HG03571 (cell line): ENCODE measurements around the gene FGD4.

Source experiments
- ATAC-seq: cut with Tn5 transposase; IDR thresholded peaks from one replicate; pipeline ENCODE4 v1.9.1; 2021; ENCODE audit not compliant: unreplicated experiment

FGD4 gene

DNA sequence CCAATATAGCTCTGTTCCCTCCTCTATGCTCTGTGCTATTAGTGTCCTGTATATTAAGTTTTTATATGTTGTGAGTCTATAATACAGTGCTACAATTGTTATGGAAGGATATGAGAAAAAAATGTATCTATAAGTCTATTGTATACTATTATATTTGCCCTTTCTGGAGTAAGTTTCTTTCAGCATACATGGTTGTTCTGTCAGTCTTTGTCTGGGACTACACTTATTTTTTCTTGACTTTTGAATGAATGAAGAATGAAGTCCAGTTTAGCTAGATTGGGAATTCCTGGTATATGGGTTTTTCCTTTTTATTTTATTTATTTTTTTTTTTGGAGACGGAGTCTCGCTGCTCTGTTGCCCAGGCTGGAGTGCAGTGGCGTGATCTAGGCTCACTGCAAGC lies 203.7 kb downstream of the FGD4 start:
- no peak for ATAC-seq

DNA sequence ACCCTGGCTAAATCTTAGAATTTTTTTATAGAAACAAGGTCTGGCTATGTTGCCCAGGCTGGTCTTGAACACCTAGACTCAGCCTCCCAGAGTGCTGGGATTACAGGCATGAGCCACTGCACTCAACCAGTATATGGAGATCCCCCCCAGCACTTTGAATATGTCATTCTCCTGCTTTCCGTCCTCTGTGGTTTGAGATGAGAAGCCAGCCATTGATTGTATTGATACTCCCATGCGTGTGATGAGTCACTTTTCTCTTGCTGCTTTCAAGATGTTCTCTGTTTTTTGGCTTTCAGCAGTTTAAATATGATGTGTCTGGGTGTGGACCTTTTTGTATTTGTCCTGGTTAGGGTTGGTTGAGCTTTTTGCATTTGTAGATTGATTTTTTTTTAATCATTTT lies 204.5 kb downstream of the FGD4 start:
- ATAC-seq = peak; percentile 91

DNA sequence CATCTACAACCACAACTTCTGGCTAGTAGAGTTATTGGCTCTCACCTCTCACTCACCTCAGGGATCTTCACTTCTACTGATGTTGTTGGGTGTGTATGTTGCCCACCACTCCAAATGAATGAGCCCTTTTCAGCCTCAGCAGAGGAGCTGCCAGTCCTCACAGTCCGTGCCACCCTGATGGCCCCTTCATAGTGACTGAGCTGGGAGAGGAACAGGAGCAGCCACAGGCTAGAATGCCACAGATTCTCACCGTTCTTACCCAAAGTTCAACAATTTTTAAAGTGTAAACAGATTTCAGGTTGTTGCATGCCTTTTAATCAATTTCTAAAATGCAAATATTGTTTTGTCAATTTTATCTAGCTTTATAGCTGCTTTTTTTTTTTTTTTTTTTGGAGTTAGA lies 205.2 kb downstream of the FGD4 start:
- ATAC-seq = no peak

DNA sequence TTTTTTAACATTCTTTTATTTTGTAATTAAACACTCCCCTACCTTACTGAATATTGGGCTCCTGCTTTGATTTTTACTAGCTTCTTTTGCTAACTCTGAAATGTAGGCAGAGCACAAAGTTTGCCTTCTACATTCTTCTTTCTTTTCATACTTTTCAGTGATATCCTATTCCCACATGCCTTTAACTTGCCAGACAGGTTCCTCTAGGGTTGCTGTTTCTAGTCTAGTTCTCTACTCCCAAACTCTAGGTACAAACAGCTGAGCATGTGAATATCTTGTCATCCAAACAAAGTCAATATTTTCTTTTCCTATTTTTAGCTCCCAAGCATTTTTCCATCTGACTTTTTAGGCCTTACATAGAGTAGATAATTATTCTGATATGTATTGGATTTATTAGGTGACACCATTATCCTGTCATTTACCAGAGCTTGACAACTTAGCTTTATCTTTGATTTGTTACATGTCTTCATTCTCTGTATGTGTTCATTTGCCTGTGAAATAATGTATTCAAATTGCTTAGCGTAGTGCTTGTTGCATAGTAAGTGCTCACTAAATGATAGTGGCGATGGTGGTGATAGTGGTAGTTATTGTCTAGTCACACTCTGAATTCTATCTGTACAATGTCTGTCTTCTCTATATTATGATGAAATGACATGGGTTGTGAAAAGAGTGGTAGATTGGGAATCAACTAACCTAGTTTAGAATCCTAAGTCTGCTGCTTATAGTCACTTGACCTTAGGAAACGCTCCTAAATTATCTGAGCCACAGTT lies 206.2 kb downstream of the FGD4 start:
- no peak for ATAC-seq

DNA sequence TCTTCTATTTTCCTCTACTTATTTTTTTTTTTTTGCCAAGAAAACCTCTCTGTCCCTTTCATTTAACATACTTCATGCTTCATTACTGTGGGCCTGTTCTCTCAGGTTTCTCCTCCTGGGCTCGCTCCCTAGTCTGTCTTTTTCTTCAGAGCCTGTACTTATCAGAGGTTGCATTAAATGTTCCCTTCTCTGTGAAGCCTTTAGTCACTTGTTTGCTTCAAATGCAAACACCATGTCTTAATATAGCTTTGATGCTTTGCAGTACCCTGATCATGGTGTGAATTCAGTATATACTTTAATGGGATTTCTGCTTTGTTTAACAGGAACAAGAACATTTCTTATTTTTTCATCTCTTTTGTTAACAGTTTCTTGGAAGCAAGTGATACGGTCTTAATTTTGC lies 207.1 kb downstream of the FGD4 start:
- no peak for ATAC-seq

DNA sequence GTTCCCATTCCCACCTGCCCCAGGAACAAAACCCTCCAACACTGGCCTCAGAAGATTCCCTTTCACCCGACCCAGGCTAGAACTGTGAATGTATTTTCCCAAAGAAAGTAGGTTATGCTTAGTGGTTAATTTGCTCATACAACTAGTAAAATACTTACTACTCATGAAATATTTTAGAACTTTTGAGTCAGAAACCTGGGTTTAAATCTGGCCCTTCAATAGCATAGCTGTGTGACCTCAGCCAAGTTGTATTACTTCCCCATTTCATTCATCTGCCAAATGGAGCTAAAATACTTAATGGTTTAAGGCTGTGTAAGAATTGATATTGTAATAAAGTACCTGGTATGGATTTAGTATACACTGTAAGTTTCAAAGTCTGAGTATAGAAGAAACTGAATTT lies 210.6 kb downstream of the FGD4 start:
- no peak for ATAC-seq

DNA sequence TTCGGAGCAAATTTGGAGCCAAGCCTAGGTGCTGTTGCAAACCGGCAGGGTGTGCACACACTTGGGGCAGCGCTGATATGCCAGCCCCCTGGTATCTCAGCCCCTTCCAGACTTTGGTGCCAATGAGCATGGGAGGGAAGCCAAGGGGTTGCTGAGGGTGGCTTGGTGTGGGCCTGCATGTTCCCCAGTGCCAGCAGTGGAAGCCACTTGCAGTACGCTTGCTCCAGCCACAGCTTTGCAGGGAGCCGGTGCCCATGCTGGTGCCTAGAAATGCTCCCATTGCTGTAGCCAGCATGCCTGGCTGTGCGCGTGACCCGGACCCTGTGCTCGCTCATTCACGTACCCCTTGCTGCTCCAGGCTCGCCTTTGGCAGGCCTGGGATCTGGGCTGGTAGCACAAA lies 212.6 kb downstream of the FGD4 start:
- ATAC-seq = no peak

DNA sequence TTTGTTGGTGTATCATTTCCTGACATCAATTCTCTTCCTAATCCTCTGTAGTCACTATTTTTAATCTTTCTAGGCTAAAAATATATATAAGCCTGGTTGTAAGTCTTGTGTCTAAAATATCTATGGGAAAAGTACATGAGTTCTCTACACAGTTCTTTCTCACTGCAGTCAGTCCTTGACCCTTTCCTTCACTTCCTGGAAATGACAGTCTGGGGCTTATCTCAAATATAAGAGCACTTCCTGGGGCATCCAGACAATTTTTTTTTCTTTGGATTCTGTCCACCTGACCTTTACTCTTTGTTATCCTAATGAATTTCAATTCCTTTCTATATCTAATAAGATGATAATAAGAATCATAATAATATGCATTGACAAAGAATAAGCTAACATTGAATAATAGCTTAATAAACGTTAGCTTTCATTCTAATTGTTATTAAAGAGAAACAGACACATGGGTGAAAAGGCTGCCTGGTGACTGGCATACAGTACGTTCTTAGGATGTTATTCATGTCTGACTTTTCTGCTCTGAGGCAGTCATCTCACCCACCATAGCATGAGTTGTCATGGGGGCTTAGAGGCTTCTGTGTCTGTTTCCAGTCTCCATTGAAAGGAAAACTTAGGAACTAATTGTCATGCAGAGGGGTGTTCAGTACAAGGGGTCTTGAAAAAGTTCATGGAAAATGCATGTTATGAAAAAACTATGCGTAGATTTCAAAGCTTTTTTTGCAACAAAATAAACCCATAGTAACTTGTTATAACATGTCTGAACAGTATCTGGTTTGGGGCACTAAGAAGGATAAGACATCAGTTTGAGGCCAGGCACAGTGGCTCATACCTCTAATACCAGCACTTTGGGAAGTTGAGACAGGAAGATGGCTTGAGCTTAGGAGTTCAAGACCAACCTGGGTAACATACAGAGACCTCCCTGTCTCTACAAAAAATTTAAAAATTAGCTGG lies 213.6 kb downstream of the FGD4 start:
- ATAC-seq = no peak

DNA sequence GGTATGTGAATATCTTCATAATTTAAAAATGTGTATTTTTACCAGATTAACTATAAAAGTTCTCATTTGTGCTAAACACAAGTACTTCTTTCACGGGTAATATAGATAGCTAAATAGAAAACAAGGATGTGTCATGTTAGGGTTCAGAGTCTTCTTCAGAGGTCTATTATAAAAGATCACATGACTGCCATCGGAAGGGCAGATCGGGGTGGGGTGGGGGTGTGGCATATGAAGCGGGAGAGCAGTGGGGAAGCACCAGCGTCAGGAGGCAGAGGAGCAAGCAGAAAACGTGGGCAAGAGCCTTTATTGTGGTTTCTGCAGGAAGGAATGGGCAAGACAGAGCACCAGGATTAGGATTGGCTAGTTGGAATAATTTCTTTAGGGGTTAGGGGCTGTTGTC lies 216.1 kb downstream of the FGD4 start:
- ATAC-seq = no peak

DNA sequence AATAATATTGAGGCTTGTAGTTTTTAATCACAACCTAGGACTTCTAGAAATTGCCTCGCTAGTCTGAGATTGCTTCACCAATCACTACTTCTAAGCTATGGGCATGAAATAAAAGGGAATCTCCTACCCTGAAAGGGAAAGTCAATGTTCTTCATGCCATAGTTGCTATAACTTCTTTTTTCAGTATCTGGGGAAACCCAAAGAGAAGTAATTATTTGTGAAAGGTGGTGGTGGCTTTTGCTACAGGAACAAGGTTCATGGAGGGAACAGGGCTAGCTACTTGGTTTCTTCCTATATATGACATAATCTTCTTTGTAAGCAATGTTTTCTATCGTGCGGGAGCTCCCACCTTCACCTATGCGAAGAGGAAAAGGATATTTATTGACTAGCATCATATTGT lies 218.2 kb downstream of the FGD4 start:
- no peak for ATAC-seq

DNA sequence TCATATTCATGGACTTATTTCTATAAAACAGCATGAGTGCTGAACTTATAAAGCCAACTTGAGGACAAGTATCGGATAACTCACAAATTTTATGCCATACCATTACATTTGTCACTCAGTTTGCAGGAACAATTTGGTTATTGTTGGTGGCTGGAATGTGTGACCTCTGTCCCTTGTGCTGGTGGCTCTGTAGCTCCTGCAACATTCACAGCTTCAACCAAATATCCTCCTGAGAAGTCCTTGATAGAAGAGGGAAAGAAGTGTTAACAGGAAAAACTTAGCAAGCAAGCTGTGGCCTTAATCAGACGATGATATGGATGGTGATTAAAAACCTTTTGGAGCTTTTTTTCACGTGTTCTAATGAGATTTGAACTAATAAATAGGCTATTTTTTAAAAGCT lies 218.8 kb downstream of the FGD4 start:
- ATAC-seq = no peak

DNA sequence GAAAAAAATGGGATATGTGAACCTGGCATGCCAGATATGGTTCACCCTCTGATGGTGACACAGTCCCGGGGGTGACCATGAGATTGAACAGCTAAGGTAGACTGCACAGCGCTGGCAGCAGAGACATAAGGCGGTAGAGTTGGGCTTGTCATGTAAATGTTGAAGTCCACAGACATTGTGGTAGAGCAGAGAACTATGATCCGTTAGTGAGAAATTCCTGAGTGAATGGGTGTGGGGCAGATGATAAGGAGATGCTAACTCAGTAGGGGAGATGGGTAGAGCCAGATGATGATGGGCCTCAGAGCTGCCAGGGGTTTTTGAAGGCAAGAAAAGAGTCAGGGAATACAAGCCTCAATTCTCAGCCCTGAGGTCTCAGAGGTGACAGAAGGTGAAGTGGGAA lies 228.6 kb downstream of the FGD4 start:
- ATAC-seq = no peak

DNA sequence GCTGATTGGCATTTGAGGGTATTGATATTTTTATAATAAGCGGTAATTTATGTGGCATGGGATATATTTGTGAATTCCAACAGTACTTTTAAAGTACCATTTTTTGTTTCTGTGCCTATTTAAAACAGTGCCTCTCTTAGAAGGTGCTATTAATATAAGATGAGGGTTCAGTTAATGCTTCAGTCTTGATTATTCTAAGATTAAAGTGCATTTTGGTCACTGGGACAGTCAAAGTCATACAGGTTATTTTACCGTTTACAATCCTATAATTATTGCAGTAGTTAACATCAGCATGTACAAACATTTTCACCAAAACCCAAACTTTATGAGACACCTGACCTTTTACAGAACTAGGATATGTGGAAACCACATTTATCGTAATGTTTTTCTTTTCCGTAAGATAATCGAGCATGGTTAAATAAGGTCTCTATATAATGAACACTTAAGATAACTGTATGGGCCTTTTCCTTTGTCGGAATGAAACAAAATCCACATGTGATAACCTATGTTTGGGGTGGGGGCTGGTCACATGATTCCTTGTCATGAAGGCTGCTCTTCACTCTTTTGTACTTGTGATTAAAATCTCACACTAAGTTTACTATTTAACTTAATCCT lies 242.0 kb downstream of the FGD4 start:
- ATAC-seq = no peak

DNA sequence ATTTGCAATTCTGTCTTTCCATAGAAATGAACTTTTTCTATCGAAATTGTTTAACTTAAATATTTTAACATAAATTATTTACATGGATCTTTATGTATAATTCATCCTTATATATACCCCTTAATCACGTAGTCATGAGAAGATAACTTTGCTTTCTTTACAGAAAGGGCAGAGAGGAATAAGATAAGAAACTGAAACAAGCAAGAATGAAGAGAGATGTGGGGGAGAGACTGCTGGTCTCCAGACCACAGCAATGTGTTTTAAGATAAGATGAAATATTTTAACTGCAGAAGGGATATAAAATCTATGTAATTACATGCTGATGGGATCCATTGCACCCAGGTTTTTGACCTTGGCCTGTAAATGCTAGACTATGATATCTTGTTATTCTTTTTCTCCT lies 245.1 kb downstream of the FGD4 start:
- ATAC-seq = no peak

DNA sequence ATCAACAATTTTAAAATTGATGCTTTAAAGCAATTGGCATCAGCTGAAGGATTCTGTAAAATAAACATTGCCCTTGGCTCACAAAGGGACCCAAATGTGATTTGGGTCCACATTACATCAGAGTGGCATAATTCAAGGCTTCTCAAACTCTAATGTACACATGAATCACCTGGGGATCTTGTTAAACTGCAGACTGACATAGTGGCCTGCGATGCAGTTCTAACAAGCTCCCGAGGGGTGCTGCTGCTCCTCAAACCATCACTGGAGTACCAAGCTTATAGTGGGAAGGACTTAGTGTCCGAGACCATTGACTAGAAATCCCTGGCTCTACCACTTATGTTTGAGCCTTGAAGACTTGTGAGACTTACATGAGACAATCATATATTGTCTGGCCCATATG lies 247.9 kb downstream of the FGD4 start:
- ATAC-seq = no peak

DNA sequence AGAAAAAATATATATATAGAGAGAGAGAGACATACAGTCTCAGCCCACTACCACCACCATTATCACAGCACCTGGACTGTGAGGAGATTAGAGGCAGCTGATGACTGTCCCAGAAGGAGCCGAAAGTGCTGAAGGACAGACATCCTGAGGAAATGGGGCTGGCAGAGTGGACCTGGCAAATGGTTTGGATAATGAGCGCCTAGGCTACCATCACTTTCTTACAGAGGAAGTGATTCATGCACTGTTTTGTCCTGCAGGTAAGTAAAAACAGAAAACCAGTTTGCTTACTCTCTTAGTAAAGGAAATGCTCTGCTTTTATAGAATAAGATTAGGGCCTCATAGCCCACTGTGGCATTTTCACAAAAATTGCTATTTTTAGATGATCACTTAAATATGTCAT lies 251.2 kb downstream of the FGD4 start:
- no peak for ATAC-seq

DNA sequence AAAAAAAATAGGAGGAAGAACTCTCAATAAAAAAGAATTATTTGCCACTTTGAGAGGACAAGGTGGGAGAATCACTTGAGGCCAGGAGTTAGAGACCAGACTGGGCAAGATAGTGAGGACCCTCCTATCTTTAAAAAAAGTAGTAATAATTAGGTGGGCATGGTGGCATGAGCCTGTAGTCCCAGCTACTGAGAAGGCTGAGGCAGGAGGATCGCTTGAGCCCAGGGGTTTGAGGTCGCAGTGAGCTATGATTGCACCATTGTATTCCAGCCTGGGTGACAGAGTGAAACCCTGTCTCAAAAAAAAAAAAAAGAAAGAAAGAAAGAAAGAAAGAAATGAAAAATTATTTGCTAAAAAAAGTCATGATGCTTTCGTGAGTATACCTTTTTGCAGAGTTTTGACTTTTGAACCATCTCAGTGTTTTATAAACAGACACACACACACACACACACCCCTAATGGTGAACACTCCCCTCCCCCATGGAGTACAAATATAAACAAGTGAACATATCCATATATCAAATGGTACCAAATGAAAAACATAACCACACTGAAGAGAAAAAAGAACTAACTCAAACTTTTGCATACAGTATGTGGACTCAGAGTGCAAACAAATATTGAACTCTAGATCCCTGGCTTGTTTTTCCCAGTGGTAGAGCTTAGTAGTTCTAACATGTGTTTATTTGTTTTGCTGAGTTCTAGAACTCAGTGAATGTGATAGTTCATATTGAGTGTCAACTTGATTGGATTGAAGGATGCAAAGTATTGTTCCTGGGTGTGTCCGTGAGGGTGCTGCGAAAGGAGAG lies 252.0 kb downstream of the FGD4 start:
- ATAC-seq = no peak

DNA sequence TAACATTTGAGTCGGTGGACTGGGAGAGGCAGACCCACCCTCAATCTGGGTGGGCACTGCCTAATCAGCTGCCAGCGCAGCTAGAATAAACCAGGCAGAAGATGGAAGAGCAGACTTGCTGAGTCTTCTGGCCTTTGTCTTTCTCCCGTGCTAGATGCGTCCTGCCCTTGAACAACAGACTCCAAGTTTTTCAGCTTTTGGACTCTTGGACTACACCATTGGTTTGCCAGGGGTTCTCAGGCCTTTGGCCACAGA lies 252.5 kb downstream of the FGD4 start:
- ATAC-seq = no peak

DNA sequence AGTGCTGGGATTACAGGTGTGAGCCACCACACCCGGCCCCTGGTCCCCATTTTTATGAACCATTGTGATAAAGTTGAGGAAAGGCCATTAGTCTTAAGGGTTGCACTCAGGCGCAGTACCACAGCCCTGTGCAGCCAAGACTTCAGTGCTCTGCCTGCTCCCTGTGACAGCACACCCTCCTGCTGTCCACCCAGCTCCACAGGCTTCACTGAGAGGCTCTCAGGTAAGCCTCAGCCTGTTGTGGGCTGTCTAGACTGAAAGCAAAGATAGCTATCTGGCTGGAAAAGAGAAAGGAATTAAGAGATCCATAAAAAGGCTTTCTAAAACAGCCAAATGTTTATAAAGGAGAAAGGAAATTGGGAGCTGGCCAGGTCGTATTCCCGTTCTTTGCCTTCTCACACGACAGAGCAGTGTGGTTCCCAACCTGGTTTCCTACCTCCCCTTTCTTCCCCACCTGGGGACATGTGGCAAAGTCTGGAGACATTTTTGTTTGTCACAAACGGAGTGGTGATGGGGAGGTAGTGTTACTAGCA lies 260.6 kb downstream of the FGD4 start:
- ATAC-seq = no peak

DNA sequence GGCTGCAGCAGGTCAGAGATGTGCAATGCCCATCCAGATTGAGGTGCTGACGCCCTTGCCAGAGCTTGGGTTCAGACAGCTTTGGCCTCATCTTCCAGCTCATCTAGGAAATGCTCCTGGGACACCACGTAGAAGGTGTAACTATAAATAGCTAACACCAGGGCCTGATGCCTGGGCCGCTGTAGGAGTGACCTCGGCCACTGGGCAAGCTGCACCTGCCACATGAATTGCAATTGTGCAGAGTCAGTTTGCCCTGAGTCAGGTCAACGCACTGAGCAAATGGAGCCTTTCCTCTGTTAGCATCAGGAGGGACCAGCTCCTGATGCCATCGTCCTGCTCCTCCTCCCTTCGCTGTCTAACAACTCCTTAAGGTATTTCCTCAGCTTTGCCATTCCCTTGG lies 262.3 kb downstream of the FGD4 start:
- no peak for ATAC-seq

DNA sequence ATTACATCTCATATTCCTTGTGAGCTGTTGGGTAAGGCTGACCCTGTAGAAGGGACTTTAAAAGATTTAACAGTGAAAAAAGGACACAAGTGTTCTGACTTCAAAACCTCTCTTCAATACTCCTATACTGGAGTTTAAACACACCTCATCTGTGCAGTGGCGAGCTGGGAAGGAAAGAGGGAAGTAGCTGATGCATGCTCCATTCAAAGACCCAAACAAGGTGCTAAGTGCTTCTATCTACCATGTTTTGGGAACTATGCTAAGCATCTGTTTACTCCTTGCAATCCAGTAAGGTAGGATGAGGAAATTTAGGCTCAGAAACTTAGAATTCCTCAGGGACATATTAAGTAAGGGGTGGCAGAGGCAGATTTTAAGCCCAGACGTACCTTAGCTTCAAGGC lies 263.3 kb downstream of the FGD4 start:
- no peak for ATAC-seq
